H4 (cell line): ENCODE results near the gene PEF1. TPM values are rescaled to one million over a fixed set of nuclear protein-coding genes. Genes with fewer than 3 reads are reported as not detected.

Source experiments
- DNase-seq: peaks from one replicate; pipeline ENCODE4 v3.0.0-alpha.2; 2015; ENCODE audit warnings: low spot score
- total RNA-seq: library from RNA; depleted of rRNA; stranded (reverse); fragments of >200 nt; shearing (Covaris generic); gene quantifications from 2 replicates; pipeline ENCODE4 v1.2.3, GENCODE V29; 2014; rRNA removed

The PEF1 gene
- total RNA-seq, 1 experiment from 2014 or later = 94.6 TPM

GRCh38 chr1:31584869-31585735 lies 59.6 kb downstream of the PEF1 start:
- DNase-seq = no peak

- DNase-seq = no peak
Observed at GRCh38 chr1:31583995-31584868, 60.4 kb downstream of the PEF1 start.

- no peak for DNase-seq
Observed at GRCh38 chr1:31583082-31583994, 61.3 kb downstream of the PEF1 start.

DNA sequence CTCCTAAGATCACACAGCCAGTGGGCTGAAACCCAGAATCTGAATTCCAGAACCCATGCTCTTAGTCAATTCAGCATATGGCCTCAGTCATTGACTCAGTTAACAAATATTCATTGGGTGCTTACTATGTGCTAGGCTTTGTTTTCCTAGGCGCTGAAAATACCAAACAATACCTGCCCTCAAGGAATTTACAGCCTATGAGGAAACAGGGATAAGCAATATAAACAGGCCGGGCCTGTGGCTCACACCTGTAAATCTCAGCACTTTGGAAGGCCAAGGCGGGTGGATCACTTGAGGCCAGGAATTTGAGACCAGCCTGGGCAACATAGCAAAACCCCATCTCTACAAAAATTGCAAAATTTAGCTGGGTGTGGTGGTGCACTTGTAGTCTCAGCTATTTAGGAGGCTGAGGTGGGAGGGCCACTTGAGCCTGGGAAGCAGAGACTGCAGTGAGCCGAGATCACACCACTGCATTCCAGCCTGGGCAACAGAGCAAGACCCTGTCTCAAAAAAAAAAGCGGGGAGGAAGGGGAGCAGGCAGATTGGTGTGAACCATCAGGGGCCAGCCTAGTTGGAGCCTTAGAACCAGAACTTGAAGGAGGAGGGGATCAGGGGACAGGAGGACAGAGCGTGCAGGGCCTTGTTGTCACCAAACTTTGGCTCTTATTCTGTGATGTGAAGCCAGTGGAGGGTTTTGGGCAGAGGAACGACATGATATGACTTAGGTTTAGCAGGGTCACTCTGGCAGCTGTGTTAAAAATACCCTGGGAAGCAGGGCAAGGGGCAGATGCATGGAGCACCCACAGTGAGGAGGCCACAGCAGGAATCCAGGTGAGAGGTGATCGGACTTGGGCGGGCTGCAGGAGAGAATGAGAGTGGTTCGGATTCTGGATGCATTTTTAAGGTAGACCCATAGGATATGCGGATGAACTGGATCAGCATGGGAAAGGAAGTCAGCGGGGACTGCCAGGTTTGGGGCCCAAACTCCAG lies 62.6 kb downstream of the PEF1 start:
- DNase-seq = no peak

GRCh38 chr1:31580891-31581603 lies 63.6 kb downstream of the PEF1 start:
- DNase-seq = no peak

DNA sequence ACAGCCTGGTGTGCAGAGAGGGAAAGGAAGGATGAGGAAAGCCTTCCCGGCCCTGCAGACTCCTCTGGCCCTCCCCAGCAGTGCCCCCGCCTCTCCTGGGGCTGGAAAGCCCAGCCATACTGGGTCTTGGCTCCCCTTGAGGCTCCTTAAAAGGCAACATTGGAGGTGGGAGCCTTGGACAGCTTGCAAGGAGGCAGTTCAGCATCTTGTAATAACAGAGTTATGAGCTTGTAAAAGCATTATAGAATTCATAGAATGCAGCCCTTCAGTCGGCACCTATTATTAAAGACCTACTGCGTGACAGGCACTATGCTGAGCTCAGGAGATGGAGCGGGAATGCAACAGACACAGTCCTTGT lies 64.2 kb downstream of the PEF1 start:
- DNase-seq = no peak

Other genes starting within 250 kb of the PEF1 start
- gene SERINC2, start 231.7 kb downstream of the PEF1 start, total RNA-seq = 9.9 and 15.0 TPM in 2 replicates
- 0.23 and 0.90 TPM in 2 replicates for gene TINAGL1, start 68.4 kb downstream of the PEF1 start, total RNA-seq
- gene HCRTR1, start 27.2 kb downstream of the PEF1 start, total RNA-seq = not detected in 2 replicates
- 9.2 and 12.2 TPM in 2 replicates for gene COL16A1, start 59.1 kb upstream of the PEF1 start, total RNA-seq
- 2.4 and 3.5 TPM in 2 replicates for gene ADGRB2, start 119.5 kb upstream of the PEF1 start, total RNA-seq
- gene SPOCD1, start 171.1 kb upstream of the PEF1 start, total RNA-seq = 3.6 and 9.9 TPM in 2 replicates